Activated CD8-positive, alpha-beta memory T cell treated with anti-CD3 and anti-CD28 coated beads, Interleukin-2, amount 50 U/mL, for 1 hour (primary cell): ENCODE results near the gene TFF1.

Source experiments
- DNase-seq: peaks from one replicate; pipeline ENCODE4 v3.0.0-alpha.2; 2020; ENCODE audit errors: extremely low read depth

TFF1 gene

GRCh38 chr21:42317826-42318746 lies 48.2 kb downstream of the TFF1 start:
- DNase-seq: no peak

DNA sequence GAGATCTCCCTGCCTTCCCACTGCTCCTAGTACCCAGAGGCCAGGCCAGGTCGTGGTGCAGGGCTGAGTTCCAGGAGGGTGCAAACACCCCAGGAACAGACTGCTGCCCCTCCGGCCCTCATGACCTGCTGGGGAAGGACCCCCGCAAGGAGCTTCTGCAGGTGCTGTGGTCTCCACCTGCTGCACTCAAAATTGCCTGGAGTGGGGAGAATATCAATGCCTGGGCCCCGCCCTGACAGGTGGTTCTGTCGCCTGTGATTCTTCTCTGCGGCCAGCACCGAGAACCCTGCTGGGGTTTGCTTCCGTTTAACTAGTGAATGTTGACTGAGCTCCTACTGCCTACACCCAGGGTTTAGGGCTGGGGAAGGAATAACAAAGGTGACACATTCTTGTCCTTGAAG lies 49.0 kb downstream of the TFF1 start:
- DNase-seq: no peak

DNA sequence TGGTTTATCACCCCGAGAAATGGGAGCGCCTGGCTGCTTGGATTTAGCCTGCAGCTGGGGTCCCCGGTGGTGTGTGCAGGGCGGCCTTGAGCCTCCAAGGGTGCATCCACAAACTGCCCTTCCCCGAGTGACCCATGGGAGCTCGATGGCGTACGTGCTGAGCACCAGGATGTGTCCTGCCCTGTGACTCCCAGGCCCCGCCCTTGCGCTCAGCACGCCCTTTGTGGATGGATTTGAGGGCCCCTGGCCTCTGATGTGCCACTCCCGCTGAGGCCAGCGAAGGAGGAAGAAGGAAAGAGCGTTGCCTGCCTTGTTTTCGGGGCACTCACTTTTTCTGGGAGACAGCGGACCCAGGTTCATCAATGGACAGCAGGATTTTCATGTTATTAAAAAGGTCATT lies 49.4 kb downstream of the TFF1 start:
- DNase-seq: no peak

DNA sequence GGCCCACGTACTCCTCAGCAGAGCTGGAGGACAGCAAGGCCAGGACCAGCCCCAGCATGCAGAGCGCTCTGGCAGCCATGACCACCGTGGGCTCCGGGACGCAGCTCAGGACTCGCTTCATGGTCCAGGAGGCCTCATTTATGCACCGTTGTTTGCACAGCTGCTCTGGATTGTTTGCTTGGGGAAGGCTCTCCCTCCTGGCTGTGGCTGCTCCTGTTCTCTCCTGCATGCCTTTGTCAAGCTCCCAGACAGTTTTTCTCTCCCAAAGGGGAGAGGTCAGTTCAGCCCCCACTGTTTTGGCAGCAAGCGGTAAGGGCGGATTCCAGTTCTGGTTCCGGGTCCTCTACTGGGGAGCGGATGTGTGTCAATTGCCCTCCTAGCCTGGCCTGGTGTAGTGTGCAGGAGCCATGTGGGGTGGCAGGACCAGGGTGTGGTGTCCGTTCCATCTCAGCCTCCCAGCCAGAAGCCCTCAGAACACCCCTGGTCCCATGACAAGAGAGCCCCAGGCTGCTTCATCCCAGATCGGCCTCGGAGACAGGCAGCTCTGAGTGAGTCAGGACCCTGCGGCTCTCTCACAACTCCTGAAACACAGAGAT lies 50.9 kb downstream of the TFF1 start, which contains the start of gene TFF3:
Gene TFF3 (minus strand): TSS at position 114 of the 596 bp plus-strand sequence. CDS start 35 bp downstream, at position 79.
- DNase-seq: no peak

DNA sequence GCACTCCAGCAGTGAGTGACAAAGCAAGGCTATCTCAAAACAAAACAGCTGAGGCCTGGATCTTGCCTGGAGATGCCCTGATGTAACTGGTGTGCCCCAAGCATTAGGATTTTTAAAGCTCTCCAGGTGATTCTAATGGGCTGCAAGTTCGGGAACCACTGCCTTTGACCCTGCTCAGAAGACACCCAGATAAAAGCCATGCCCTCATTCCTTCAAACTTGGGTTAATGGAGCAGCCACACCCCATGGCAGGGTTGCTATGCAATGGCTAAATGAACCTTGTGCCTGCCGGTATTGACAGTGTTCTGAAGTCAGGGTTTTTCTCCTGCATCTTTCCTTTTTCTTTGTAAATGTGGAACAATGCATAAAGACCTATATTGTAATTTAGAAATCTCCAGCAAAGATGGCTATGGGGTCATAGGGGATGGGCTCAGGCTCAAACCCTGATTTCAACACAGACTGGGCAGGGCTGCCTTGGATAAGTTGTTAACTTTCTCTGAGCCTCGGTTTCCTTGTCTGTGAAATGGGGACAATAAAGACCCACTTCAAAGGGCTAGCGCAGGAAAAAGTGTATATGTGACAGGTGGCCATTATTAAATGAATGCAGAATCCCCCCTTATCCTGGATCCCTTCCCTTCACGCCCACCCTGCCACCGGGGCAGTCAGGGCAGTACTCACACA lies 51.6 kb downstream of the TFF1 start:
- DNase-seq: no peak

DNA sequence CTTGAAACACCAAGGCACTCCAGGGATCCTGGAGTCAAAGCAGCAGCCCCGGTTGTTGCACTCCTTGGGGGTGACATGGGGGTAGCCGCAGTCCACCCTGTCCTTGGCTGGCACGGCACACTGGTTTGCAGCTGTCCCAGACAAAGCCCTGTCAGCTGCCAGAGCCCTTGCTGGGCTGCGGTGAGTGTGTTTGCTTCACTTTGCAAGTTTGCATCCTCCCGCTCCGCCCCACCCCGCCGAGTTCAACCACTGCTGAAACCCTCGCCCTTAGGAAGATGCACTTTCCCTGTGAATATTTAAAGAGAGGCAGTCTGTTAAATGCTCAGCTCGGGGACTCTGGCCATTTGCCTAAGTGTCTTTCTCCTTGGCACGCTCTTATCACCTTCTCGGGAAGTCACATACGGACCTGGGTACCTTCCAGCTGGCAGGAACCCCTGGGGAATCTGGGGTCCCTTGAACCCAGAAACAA lies 52.8 kb downstream of the TFF1 start:
- no peak for DNase-seq

DNA sequence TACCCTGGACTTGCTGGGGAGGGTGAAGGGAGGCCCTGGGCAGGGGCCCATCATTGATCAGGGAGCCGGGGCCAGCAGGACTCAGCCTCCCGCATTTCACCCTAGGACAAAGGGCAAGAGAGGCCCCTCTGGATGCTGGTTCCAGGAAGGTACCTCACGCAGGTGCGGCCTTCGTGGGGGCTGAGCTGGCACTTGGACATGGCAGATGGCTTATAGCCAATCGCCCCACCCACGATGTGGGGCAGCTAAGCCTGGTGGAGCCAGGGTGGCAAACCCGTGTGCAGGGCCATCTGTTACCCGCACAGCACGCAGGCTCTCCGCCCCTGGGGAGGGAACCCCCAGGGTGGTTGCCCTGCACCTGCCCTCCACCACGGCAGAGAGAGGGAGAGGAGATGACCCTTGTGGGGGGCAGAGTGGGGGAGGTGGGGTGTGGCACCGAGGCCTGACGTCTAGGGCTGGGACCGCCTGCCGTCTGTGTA lies 53.7 kb downstream of the TFF1 start:
- no peak for DNase-seq
